ENCODE measurements around the gene DTD2.

DNA sequence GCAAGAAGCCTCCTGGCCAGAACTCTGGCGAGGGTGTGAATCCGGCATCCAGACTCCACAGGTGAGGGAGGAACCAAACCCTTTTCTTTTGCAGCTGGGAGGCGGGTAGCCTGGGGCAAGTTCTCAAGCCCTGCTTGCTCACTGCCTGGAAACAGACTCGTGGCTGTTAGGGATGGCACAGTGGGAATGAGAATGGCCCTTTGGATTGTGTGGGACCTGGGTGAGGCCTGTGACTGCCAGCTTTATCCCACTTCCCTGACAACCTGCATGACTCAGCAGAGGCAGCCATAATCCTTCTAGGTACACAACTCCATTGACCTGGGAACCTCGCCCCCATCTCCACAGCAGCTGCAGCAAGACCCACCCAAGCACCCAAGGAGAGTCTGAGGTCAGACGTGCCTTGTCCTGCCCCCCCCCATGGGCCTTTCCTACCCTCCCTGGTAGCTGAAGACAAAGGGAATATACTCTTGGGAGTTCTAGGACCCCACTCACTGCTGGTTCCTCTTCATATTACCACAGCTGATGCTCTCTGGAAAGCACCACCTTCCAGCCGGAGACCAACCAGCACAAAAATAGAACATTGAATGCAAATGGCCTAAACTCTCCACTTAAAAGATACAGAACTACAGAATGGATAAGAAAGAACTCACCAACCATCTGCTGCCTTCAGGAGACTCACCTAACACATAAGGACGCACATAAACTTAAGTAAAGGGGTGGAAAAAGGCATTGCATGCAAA is 35.6 kb upstream of the DTD2 start:
- TF ChIP-seq NCOA2 (IDR thresholded peaks at IDR 0.05; ENCODE audit: partially characterized antibody in 2 of 2) (no peak), CEBPG (CRISPR knock-in tag; IDR thresholded peaks at IDR 0.05) (no peak), CEBPG (tag; conservative IDR thresholded peaks at IDR 0.05 in 1 of 2, IDR thresholded peaks at IDR 0.05 in 1 of 2) (no peak), JUNB (CRISPR knock-in tag; conservative IDR thresholded peaks at IDR 0.05) (no peak), POLR2AphosphoS5 (IDR thresholded peaks at IDR 0.05; ENCODE audit: control insufficient read depth, insufficient read depth, low read depth, low read length) (no peak), CBX5 (IDR thresholded peaks at IDR 0.05; ENCODE audit: borderline replicate concordance, low read depth) (no peak), ZNF57 (CRISPR knock-in tag; IDR thresholded peaks at IDR 0.05) (no peak), CREBBP (IDR thresholded peaks at IDR 0.05; ENCODE audit: low read depth, low read length) (no peak), HDAC1 (IDR thresholded peaks at IDR 0.05) (no peak), ZNF184 (CRISPR knock-in tag; IDR thresholded peaks at IDR 0.05) (no peak), ZKSCAN1 (IDR thresholded peaks at IDR 0.05; ENCODE audit: low read depth, low read length) (no peak), EGR1 (conservative IDR thresholded peaks at IDR 0.05) (no peak)
- TF ChIP-seq, protein P1, sequence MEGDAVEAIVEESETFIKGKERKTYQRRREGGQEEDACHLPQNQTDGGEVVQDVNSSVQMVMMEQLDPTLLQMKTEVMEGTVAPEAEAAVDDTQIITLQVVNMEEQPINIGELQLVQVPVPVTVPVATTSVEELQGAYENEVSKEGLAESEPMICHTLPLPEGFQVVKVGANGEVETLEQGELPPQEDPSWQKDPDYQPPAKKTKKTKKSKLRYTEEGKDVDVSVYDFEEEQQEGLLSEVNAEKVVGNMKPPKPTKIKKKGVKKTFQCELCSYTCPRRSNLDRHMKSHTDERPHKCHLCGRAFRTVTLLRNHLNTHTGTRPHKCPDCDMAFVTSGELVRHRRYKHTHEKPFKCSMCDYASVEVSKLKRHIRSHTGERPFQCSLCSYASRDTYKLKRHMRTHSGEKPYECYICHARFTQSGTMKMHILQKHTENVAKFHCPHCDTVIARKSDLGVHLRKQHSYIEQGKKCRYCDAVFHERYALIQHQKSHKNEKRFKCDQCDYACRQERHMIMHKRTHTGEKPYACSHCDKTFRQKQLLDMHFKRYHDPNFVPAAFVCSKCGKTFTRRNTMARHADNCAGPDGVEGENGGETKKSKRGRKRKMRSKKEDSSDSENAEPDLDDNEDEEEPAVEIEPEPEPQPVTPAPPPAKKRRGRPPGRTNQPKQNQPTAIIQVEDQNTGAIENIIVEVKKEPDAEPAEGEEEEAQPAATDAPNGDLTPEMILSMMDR (IDR thresholded peaks at IDR 0.05 in 2 of 3, conservative IDR thresholded peaks at IDR 0.05 in 1 of 3; ENCODE audit: insufficient read depth in 2 of 3, low read depth in 1 of 3, low read length in 3 of 3) = no peak
- TF ChIP-seq, protein P2, sequence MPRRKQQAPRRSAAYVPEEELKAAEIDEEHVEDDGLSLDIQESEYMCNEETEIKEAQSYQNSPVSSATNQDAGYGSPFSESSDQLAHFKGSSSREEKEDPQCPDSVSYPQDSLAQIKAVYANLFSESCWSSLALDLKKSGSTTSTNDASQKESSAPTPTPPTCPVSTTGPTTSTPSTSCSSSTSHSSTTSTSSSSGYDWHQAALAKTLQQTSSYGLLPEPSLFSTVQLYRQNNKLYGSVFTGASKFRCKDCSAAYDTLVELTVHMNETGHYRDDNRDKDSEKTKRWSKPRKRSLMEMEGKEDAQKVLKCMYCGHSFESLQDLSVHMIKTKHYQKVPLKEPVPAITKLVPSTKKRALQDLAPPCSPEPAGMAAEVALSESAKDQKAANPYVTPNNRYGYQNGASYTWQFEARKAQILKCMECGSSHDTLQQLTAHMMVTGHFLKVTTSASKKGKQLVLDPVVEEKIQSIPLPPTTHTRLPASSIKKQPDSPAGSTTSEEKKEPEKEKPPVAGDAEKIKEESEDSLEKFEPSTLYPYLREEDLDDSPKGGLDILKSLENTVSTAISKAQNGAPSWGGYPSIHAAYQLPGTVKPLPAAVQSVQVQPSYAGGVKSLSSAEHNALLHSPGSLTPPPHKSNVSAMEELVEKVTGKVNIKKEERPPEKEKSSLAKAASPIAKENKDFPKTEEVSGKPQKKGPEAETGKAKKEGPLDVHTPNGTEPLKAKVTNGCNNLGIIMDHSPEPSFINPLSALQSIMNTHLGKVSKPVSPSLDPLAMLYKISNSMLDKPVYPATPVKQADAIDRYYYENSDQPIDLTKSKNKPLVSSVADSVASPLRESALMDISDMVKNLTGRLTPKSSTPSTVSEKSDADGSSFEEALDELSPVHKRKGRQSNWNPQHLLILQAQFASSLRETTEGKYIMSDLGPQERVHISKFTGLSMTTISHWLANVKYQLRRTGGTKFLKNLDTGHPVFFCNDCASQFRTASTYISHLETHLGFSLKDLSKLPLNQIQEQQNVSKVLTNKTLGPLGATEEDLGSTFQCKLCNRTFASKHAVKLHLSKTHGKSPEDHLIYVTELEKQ (CRISPR knock-in tag; IDR thresholded peaks at IDR 0.05) = no peak
- TF ChIP-seq, protein P3, sequence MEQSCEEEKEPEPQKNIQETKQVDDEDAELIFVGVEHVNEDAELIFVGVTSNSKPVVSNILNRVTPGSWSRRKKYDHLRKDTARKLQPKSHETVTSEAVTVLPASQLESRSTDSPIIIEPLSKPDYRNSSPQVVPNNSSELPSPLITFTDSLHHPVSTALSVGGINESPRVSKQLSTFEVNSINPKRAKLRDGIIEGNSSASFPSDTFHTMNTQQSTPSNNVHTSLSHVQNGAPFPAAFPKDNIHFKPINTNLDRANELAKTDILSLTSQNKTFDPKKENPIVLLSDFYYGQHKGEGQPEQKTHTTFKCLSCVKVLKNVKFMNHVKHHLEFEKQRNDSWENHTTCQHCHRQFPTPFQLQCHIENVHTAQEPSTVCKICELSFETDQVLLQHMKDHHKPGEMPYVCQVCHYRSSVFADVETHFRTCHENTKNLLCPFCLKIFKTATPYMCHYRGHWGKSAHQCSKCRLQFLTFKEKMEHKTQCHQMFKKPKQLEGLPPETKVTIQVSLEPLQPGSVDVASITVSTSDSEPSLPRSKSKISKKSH (CRISPR knock-in tag; IDR thresholded peaks at IDR 0.05) = no peak
